Measurements from ENCODE around the gene LRRC43. TPM values are rescaled to one million over a fixed set of nuclear protein-coding genes. Genes with fewer than 3 reads are reported as not detected.

Gene LRRC43
- total RNA-seq, 1 experiment from 2014 or later: 0.22 TPM

- Mint-ChIP-seq H3K4me1 (0 out of 2 replicates have a peak, but pooled peaks cover 6% of the 10 kb centered on the region), H3K36me3 (peaks cover 24% of the 10 kb centered on the region), H3K9me3 (no peaks in the 10 kb centered on the region), H3K27me3 (ENCODE audit: low read depth) (no peaks in the 10 kb centered on the region), H3K27ac (no peak overlapping the region), H3K4me3 (no peak overlapping the region)
- TF ChIP-seq ESRRA (CRISPR knock-in tag; IDR thresholded peaks at IDR 0.05; ENCODE audit: borderline replicate concordance) (no peak), OVOL2 (CRISPR knock-in tag; IDR thresholded peaks at IDR 0.05; ENCODE audit: borderline replicate concordance) (no peak), TEAD1 (CRISPR knock-in tag; IDR thresholded peaks at IDR 0.05) (no peak), ZNF263 (CRISPR knock-in tag; IDR thresholded peaks at IDR 0.05; ENCODE audit: low read depth) (no peak), SOX15 (CRISPR knock-in tag; IDR thresholded peaks at IDR 0.05) (no peak), CREB1 (CRISPR knock-in tag; IDR thresholded peaks at IDR 0.05) (no peak), ZNF512 (CRISPR knock-in tag; IDR thresholded peaks at IDR 0.05; ENCODE audit: borderline replicate concordance) (no peak), JUN (CRISPR knock-in tag; IDR thresholded peaks at IDR 0.05) (no peak), IRF1 (CRISPR knock-in tag; IDR thresholded peaks at IDR 0.05) (no peak), SP1 (CRISPR knock-in tag; conservative IDR thresholded peaks at IDR 0.05) (no peak), AFF4 (CRISPR knock-in tag; IDR thresholded peaks at IDR 0.05; ENCODE audit: borderline replicate concordance) (no peak), CBFB (CRISPR knock-in tag; IDR thresholded peaks at IDR 0.05; ENCODE audit: low read depth) (no peak), KAT7 (CRISPR knock-in tag; IDR thresholded peaks at IDR 0.05; ENCODE audit: borderline replicate concordance) (no peak), CREM (CRISPR knock-in tag; IDR thresholded peaks at IDR 0.05) (no peak), ATF6 (CRISPR knock-in tag; IDR thresholded peaks at IDR 0.05) (no peak), NR3C1 (CRISPR knock-in tag; conservative IDR thresholded peaks at IDR 0.05; ENCODE audit: low read depth) (no peak)
- TF ChIP-seq, protein P1, sequence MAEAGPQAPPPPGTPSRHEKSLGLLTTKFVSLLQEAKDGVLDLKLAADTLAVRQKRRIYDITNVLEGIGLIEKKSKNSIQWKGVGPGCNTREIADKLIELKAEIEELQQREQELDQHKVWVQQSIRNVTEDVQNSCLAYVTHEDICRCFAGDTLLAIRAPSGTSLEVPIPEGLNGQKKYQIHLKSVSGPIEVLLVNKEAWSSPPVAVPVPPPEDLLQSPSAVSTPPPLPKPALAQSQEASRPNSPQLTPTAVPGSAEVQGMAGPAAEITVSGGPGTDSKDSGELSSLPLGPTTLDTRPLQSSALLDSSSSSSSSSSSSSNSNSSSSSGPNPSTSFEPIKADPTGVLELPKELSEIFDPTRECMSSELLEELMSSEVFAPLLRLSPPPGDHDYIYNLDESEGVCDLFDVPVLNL (CRISPR knock-in tag; IDR thresholded peaks at IDR 0.05; ENCODE audit: borderline replicate concordance, low read depth): no peak
- TF ChIP-seq, protein P2, sequence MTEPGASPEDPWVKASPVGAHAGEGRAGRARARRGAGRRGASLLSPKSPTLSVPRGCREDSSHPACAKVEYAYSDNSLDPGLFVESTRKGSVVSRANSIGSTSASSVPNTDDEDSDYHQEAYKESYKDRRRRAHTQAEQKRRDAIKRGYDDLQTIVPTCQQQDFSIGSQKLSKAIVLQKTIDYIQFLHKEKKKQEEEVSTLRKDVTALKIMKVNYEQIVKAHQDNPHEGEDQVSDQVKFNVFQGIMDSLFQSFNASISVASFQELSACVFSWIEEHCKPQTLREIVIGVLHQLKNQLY (CRISPR knock-in tag; IDR thresholded peaks at IDR 0.05): no peak
- TF ChIP-seq, protein P3, sequence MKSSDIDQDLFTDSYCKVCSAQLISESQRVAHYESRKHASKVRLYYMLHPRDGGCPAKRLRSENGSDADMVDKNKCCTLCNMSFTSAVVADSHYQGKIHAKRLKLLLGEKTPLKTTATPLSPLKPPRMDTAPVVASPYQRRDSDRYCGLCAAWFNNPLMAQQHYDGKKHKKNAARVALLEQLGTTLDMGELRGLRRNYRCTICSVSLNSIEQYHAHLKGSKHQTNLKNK (CRISPR knock-in tag; IDR thresholded peaks at IDR 0.05): no peak
- TF ChIP-seq, protein P4, sequence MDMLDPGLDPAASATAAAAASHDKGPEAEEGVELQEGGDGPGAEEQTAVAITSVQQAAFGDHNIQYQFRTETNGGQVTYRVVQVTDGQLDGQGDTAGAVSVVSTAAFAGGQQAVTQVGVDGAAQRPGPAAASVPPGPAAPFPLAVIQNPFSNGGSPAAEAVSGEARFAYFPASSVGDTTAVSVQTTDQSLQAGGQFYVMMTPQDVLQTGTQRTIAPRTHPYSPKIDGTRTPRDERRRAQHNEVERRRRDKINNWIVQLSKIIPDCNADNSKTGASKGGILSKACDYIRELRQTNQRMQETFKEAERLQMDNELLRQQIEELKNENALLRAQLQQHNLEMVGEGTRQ (CRISPR knock-in tag; IDR thresholded peaks at IDR 0.05): no peak
- ATAC-seq (no peak), DNase-seq (ENCODE audit: low spot score) (no peak)
- POLR2A ChIA-PET: no interaction called here
- CTCF ChIA-PET: no interaction called here
Measured at GRCh38 chr12:122135437-122136031, 47.4 kb upstream of the LRRC43 start.
